ENCODE measurements around the gene TANGO2. TPM values are rescaled to one million over a fixed set of nuclear protein-coding genes. Genes with fewer than 3 reads are reported as not detected.

The TANGO2 gene
- total and polyA plus RNA-seq, 10 of the 15 experiments (the other 5 are each of a cell fraction or from before 2014, with no cell fraction given), result 4.0 to 24.8 (median 20.9) TPM

GRCh38 chr22:20021196-20022181 lies 579 bp downstream of the TANGO2 start (continued):
- TF ChIP-seq, protein P1, sequence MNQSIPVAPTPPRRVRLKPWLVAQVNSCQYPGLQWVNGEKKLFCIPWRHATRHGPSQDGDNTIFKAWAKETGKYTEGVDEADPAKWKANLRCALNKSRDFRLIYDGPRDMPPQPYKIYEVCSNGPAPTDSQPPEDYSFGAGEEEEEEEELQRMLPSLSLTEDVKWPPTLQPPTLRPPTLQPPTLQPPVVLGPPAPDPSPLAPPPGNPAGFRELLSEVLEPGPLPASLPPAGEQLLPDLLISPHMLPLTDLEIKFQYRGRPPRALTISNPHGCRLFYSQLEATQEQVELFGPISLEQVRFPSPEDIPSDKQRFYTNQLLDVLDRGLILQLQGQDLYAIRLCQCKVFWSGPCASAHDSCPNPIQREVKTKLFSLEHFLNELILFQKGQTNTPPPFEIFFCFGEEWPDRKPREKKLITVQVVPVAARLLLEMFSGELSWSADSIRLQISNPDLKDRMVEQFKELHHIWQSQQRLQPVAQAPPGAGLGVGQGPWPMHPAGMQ (IDR thresholded peaks at IDR 0.05; ENCODE audit: borderline replicate concordance), result no peak
- no peak for TF ChIP-seq CBX3 (IDR thresholded peaks at IDR 0.05; ENCODE audit: borderline replicate concordance, low read depth)
- no peak for TF ChIP-seq STAT1 (conservative IDR thresholded peaks at IDR 0.05)
- TF ChIP-seq GATAD2B (conservative IDR thresholded peaks at IDR 0.05; ENCODE audit: low read depth), result 0 out of 2 replicates have a peak, but pooled peaks have one; percentile 74
- TF ChIP-seq ZNF217 (IDR thresholded peaks at IDR 0.05), result no peak
- TF ChIP-seq TARDBP (IDR thresholded peaks at IDR 0.05; ENCODE audit: borderline replicate concordance), result no peak
- no peak for TF ChIP-seq ZNF24 (IDR thresholded peaks at IDR 0.05)
- TF ChIP-seq MEF2B (IDR thresholded peaks at IDR 0.05; ENCODE audit: partially characterized antibody, poor library complexity, severe bottlenecking), result no peak
- no peak for TF ChIP-seq SP1 (IDR thresholded peaks at IDR 0.05; ENCODE audit: low read depth, low read length)
- TF ChIP-seq NR2C1 (IDR thresholded peaks at IDR 0.05), result no peak
- TF ChIP-seq BACH1 (IDR thresholded peaks at IDR 0.05; ENCODE audit: borderline replicate concordance), result 0 out of 2 replicates have a peak, but pooled peaks have one; percentile 9
- TF ChIP-seq, protein P2, sequence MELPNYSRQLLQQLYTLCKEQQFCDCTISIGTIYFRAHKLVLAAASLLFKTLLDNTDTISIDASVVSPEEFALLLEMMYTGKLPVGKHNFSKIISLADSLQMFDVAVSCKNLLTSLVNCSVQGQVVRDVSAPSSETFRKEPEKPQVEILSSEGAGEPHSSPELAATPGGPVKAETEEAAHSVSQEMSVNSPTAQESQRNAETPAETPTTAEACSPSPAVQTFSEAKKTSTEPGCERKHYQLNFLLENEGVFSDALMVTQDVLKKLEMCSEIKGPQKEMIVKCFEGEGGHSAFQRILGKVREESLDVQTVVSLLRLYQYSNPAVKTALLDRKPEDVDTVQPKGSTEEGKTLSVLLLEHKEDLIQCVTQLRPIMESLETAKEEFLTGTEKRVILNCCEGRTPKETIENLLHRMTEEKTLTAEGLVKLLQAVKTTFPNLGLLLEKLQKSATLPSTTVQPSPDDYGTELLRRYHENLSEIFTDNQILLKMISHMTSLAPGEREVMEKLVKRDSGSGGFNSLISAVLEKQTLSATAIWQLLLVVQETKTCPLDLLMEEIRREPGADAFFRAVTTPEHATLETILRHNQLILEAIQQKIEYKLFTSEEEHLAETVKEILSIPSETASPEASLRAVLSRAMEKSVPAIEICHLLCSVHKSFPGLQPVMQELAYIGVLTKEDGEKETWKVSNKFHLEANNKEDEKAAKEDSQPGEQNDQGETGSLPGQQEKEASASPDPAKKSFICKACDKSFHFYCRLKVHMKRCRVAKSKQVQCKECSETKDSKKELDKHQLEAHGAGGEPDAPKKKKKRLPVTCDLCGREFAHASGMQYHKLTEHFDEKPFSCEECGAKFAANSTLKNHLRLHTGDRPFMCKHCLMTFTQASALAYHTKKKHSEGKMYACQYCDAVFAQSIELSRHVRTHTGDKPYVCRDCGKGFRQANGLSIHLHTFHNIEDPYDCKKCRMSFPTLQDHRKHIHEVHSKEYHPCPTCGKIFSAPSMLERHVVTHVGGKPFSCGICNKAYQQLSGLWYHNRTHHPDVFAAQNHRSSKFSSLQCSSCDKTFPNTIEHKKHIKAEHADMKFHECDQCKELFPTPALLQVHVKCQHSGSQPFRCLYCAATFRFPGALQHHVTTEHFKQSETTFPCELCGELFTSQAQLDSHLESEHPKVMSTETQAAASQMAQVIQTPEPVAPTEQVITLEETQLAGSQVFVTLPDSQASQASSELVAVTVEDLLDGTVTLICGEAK (IDR thresholded peaks at IDR 0.05; ENCODE audit: borderline replicate concordance), result no peak
- TF ChIP-seq, protein P3, sequence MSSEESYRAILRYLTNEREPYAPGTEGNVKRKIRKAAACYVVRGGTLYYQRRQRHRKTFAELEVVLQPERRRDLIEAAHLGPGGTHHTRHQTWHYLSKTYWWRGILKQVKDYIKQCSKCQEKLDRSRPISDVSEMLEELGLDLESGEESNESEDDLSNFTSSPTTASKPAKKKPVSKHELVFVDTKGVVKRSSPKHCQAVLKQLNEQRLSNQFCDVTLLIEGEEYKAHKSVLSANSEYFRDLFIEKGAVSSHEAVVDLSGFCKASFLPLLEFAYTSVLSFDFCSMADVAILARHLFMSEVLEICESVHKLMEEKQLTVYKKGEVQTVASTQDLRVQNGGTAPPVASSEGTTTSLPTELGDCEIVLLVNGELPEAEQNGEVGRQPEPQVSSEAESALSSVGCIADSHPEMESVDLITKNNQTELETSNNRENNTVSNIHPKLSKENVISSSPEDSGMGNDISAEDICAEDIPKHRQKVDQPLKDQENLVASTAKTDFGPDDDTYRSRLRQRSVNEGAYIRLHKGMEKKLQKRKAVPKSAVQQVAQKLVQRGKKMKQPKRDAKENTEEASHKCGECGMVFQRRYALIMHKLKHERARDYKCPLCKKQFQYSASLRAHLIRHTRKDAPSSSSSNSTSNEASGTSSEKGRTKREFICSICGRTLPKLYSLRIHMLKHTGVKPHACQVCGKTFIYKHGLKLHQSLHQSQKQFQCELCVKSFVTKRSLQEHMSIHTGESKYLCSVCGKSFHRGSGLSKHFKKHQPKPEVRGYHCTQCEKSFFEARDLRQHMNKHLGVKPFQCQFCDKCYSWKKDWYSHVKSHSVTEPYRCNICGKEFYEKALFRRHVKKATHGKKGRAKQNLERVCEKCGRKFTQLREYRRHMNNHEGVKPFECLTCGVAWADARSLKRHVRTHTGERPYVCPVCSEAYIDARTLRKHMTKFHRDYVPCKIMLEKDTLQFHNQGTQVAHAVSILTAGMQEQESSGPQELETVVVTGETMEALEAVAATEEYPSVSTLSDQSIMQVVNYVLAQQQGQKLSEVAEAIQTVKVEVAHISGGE (CRISPR knock-in tag; IDR thresholded peaks at IDR 0.05), result no peak
- no peak for TF ChIP-seq JUND (IDR thresholded peaks at IDR 0.05; ENCODE audit: low read depth, low read length)
